IPS DF 19.7 (cell line): ENCODE measurements around the gene TMEM212.
"Not testable (repeated sequence)": the region's sequence is repeated elsewhere in the genome, so short reads cannot be mapped to it uniquely, and the experiment has no call there.

ENCODE experiments used
- DNase-seq: peaks from one replicate; pipeline ENCODE4 v3.0.0-alpha.2; 2013; ENCODE audit warnings: low read depth, low spot score

TMEM212 gene

GRCh38 chr3:171813278-171813896 is 29.8 kb upstream of the TMEM212 start:
- DNase-seq, result no peak

GRCh38 chr3:171813897-171814460 is 29.2 kb upstream of the TMEM212 start:
- DNase-seq, result no peak

GRCh38 chr3:171814662-171815061 is 28.5 kb upstream of the TMEM212 start:
- not testable (repeated sequence) for DNase-seq

- DNase-seq, result no peak
Observed at GRCh38 chr3:171815973-171816595, 27.1 kb upstream of the TMEM212 start.

- DNase-seq, result no peak
Observed at GRCh38 chr3:171817074-171817800, 25.9 kb upstream of the TMEM212 start.

- DNase-seq, result no peak
Observed at GRCh38 chr3:171821044-171821443, 22.1 kb upstream of the TMEM212 start.

GRCh38 chr3:171821778-171822358 is 21.3 kb upstream of the TMEM212 start:
- no peak for DNase-seq

GRCh38 chr3:171822431-171823106 is 20.6 kb upstream of the TMEM212 start:
- DNase-seq, result no peak

- DNase-seq, result no peak
Observed at GRCh38 chr3:171824116-171824515, 19.0 kb upstream of the TMEM212 start.

- DNase-seq, result no peak
Observed at GRCh38 chr3:171824824-171825221, 18.3 kb upstream of the TMEM212 start.

- DNase-seq, result no peak
Observed at GRCh38 chr3:171825222-171825828, 17.8 kb upstream of the TMEM212 start.

- no peak for DNase-seq
Observed at GRCh38 chr3:171827385-171827784, 15.8 kb upstream of the TMEM212 start.

GRCh38 chr3:171827836-171828458 is 15.2 kb upstream of the TMEM212 start:
- DNase-seq, result no peak

- no peak for DNase-seq
Observed at GRCh38 chr3:171828902-171829770, 14.0 kb upstream of the TMEM212 start.

- no peak for DNase-seq
Observed at GRCh38 chr3:171829841-171830517, 13.2 kb upstream of the TMEM212 start.

- no peak for DNase-seq
Observed at GRCh38 chr3:171830518-171830875, 12.7 kb upstream of the TMEM212 start.

GRCh38 chr3:171831936-171832335 is 11.2 kb upstream of the TMEM212 start:
- no peak for DNase-seq

- DNase-seq, result no peak
Observed at GRCh38 chr3:171832989-171833388, 10.2 kb upstream of the TMEM212 start.

GRCh38 chr3:171833789-171834460 is 9.2 kb upstream of the TMEM212 start:
- DNase-seq, result no peak
